Muscle layer of duodenum (tissue), 2 donors: Measurements from ENCODE around the gene PDE9A.

Experiments used
- H3K27ac ChIP-seq: one replicate; pipeline ENCODE4 v1.7.0; 2013; ENCODE audit warnings: mild to moderate bottlenecking, low read length
- H3K27me3 ChIP-seq: one replicate; pipeline ENCODE4 v1.7.0; 2013; ENCODE audit warnings: low read depth, mild to moderate bottlenecking, control low read depth, low read length
- H3K36me3 ChIP-seq, 2 donors: one replicate each; pipeline ENCODE4 v1.7.0; 2013; ENCODE audit warnings: low read length in 2 of 2, control low read depth in 1 of 2, mild to moderate bottlenecking in 1 of 2; ENCODE audit not compliant: insufficient read depth in 2 of 2, control insufficient read depth in 1 of 2
- H3K4me1 ChIP-seq, 2 donors: one replicate each; pipeline ENCODE4 v1.7.0; 2013; ENCODE audit warnings: low read length in 2 of 2, mild to moderate bottlenecking in 2 of 2, control low read depth in 1 of 2, moderate library complexity in 1 of 2; ENCODE audit not compliant: insufficient read depth in 2 of 2, control insufficient read depth in 1 of 2
- H3K4me3 ChIP-seq, 2 donors: one replicate each; pipeline ENCODE4 v1.7.0; 2013; ENCODE audit warnings: low read length in 2 of 2, low read depth in 1 of 2, mild to moderate bottlenecking in 1 of 2
- H3K9me3 ChIP-seq, 2 donors: one replicate each; pipeline ENCODE4 v1.7.0; 2013; ENCODE audit warnings: low read length in 2 of 2, control low read depth in 1 of 2, mild to moderate bottlenecking in 1 of 2; ENCODE audit not compliant: control insufficient read depth in 1 of 2
- donor health status: healthy.

Gene PDE9A

GRCh38 chr21:42635848-42636519, 17.4 kb upstream of the PDE9A start:
- Histone ChIP-seq H3K4me3 (no peak overlapping the region), H3K36me3 (no peaks in the 10 kb centered on the region), H3K4me1 (peaks cover 6 to 17% of the 10 kb centered on the region in 2 donors), H3K27me3 (no peaks in the 10 kb centered on the region), H3K9me3 (no peaks in the 10 kb centered on the region), H3K27ac (no peak overlapping the region)

- Histone ChIP-seq H3K4me3 (no peak overlapping the region), H3K27ac (no peak overlapping the region), H3K27me3 (no peaks in the 10 kb centered on the region)
These were observed 16.7 kb upstream of the PDE9A start for GRCh38 chr21:42636520-42637266.

GRCh38 chr21:42637267-42638041, 16.0 kb upstream of the PDE9A start:
- Histone ChIP-seq H3K36me3 (no peaks in the 10 kb centered on the region), H3K27me3 (no peaks in the 10 kb centered on the region), H3K9me3 (no peaks in the 10 kb centered on the region), H3K27ac (no peak overlapping the region), H3K4me3 (no peak overlapping the region), H3K4me1 (peaks cover 10 to 26% of the 10 kb centered on the region in 2 donors)

More at GRCh38 chr21:42636520-42637266, 16.7 kb upstream of the PDE9A start:
- H3K36me3 ChIP-seq: no peaks in the 10 kb centered on the region
- peaks cover 10 to 23% of the 10 kb centered on the region in 2 donors for H3K4me1 ChIP-seq
- H3K9me3 ChIP-seq: no peaks in the 10 kb centered on the region

- Histone ChIP-seq H3K27me3 (no peaks in the 10 kb centered on the region), H3K9me3 (no peaks in the 10 kb centered on the region), H3K4me1 (peaks cover 10 to 26% of the 10 kb centered on the region in 2 donors), H3K4me3 (no peak overlapping the region), H3K27ac (no peak overlapping the region), H3K36me3 (no peaks in the 10 kb centered on the region)
These were observed 15.1 kb upstream of the PDE9A start for GRCh38 chr21:42638266-42638863.

GRCh38 chr21:42639646-42640152, 13.7 kb upstream of the PDE9A start:
- peaks cover 10 to 30% of the 10 kb centered on the region in 2 donors for H3K4me1 ChIP-seq
- no peaks in the 10 kb centered on the region for H3K36me3 ChIP-seq
- H3K4me3 ChIP-seq: no peak overlapping the region
- H3K27me3 ChIP-seq: no peaks in the 10 kb centered on the region
- no peak overlapping the region for H3K27ac ChIP-seq
- H3K9me3 ChIP-seq: no peaks in the 10 kb centered on the region

GRCh38 chr21:42640486-42640885, 12.9 kb upstream of the PDE9A start:
- Histone ChIP-seq H3K27me3 (no peaks in the 10 kb centered on the region), H3K27ac (no peak overlapping the region), H3K4me1 (peaks cover 10 to 30% of the 10 kb centered on the region in 2 donors), H3K9me3 (no peaks in the 10 kb centered on the region), H3K36me3 (no peaks in the 10 kb centered on the region), H3K4me3 (no peak overlapping the region)

GRCh38 chr21:42641311-42642218, 11.9 kb upstream of the PDE9A start:
- no peaks in the 10 kb centered on the region for H3K27me3 ChIP-seq
- H3K9me3 ChIP-seq: no peaks in the 10 kb centered on the region
- H3K27ac ChIP-seq: no peak overlapping the region
- no peaks in the 10 kb centered on the region for H3K36me3 ChIP-seq
- peak overlapping the region; percentile 31 to 47 for H3K4me3 ChIP-seq
- peaks cover 10 to 24% of the 10 kb centered on the region in 2 donors for H3K4me1 ChIP-seq

- Histone ChIP-seq H3K36me3 (no peaks in the 10 kb centered on the region), H3K9me3 (no peaks in the 10 kb centered on the region), H3K4me3 (no peak overlapping the region), H3K4me1 (peaks cover 10 to 17% of the 10 kb centered on the region in 2 donors), H3K27me3 (no peaks in the 10 kb centered on the region), H3K27ac (no peak overlapping the region)
These were observed 11.1 kb upstream of the PDE9A start for GRCh38 chr21:42642219-42642745.

GRCh38 chr21:42644223-42645208, 8.9 kb upstream of the PDE9A start:
- H3K4me1 ChIP-seq: peaks cover 10 to 17% of the 10 kb centered on the region in 2 donors
- no peaks in the 10 kb centered on the region for H3K9me3 ChIP-seq
- H3K4me3 ChIP-seq: no peak overlapping the region
- no peak overlapping the region for H3K27ac ChIP-seq
- no peaks in the 10 kb centered on the region for H3K27me3 ChIP-seq
- no peaks in the 10 kb centered on the region for H3K36me3 ChIP-seq
